ENCODE data around the gene NECTIN1. TPM values are rescaled to one million over a fixed set of nuclear protein-coding genes. Genes with fewer than 3 reads are reported as not detected.

NECTIN1 gene
- total and polyA plus RNA-seq, 2 of the 13 experiments (the other 11 are each of a cell fraction or from before 2014, with no cell fraction given) = 3.9 to 7.3 TPM

GRCh38 chr11:119730789-119731386, 1.9 kb upstream of the NECTIN1 start:
- Histone ChIP-seq H3K4me3 (replicated peaks in 1 of 3; ENCODE audit: insufficient read depth in 1 of 3, low read depth in 2 of 3, low read length in 3 of 3) (no peak overlapping the region), H3K27ac (ENCODE audit: extremely low read length, insufficient read depth, low read length) (no peak overlapping the region), H3K4me2 (ENCODE audit: low read depth, low read length) (no peak overlapping the region), H2AFZ (ENCODE audit: low read length) (no peak overlapping the region), H3K36me3 (replicated peaks in 1 of 2; ENCODE audit: control insufficient read depth in 1 of 2, insufficient read depth in 2 of 2, low read length in 2 of 2) (no peaks in the 10 kb centered on the region), H3K9me3 (ENCODE audit: low read length) (no peaks in the 10 kb centered on the region), H3K79me2 (ENCODE audit: insufficient read depth, low read length) (no peaks in the 10 kb centered on the region), H3K4me1 (ENCODE audit: insufficient read depth, low read length) (peaks cover 22% of the 10 kb centered on the region), H3K27me3 (ENCODE audit: control insufficient read depth in 1 of 2, insufficient read depth in 2 of 2, low read length in 2 of 2) (peaks cover 6 to 38% of the 10 kb centered on the region in 2 experiments; a peak in 4 of 5 replicates), H4K20me1 (ENCODE audit: insufficient read depth, low read length) (no peaks in the 10 kb centered on the region), H3K9ac (ENCODE audit: insufficient read depth, low read depth, low read length) (no peak overlapping the region)
- intact Hi-C loops (cut with micrococcal nuclease; ENCODE audit: unreplicated experiment) = no loop called here
- in situ Hi-C loops (cut with HindIII; ENCODE audit: extremely low pct_ligation_motif_present, low pct_unique_long_range_greater_than_20kb) = no loop called here
- FAIRE-seq = no peak
- ChIA-PET CTCF (ENCODE audit: low intra/inter-chr PET ratio, low total read pairs) (interaction anchor here (2.9 kb wide), 1 partner anchor 64 kb away, joined by 16 read pairs; no protein-coding TSS in a partner anchor), POLR2A (no interaction called here)
- BruUV-seq (replicated peaks) = no TSS peak
- no peak for ATAC-seq
- no peak for DNase-seq (ENCODE audit: low spot score)
- WGBS (ENCODE audit: low lambda C conversion rate) = 36% methylated on average over 5 of the region's 6 CpGs
- no peak for TF ChIP-seq TFDP1 (CRISPR knock-in tag; IDR thresholded peaks at IDR 0.05; ENCODE audit: borderline replicate concordance)
- TF ChIP-seq NFATC3 (CRISPR knock-in tag; IDR thresholded peaks at IDR 0.05) = no peak
- TF ChIP-seq IKZF5 (CRISPR knock-in tag; IDR thresholded peaks at IDR 0.05) = no peak
- no peak for TF ChIP-seq ZNF281 (CRISPR knock-in tag; IDR thresholded peaks at IDR 0.05; ENCODE audit: borderline replicate concordance)
- no peak for TF ChIP-seq JUNB (CRISPR knock-in tag; IDR thresholded peaks at IDR 0.05; ENCODE audit: borderline replicate concordance)
- TF ChIP-seq ZNF33A (CRISPR knock-in tag; IDR thresholded peaks at IDR 0.05; ENCODE audit: borderline replicate concordance) = no peak
- TF ChIP-seq NFKBIZ (CRISPR knock-in tag; IDR thresholded peaks at IDR 0.05) = no peak
- TF ChIP-seq ZNF260 (CRISPR knock-in tag; IDR thresholded peaks at IDR 0.05; ENCODE audit: borderline replicate concordance, low read depth) = no peak
- TF ChIP-seq HMGXB4 (CRISPR knock-in tag; IDR thresholded peaks at IDR 0.05; ENCODE audit: borderline replicate concordance in 1 of 2, low read depth in 1 of 2) = no peak
- no peak for TF ChIP-seq ZNF644 (CRISPR knock-in tag; IDR thresholded peaks at IDR 0.05; ENCODE audit: low read depth)
- no peak for TF ChIP-seq ZNF710 (CRISPR knock-in tag; IDR thresholded peaks at IDR 0.05; ENCODE audit: borderline replicate concordance)
- TF ChIP-seq GATA4 (IDR thresholded peaks at IDR 0.05; ENCODE audit: borderline replicate concordance, low read depth) = no peak
- TF ChIP-seq ZSCAN21 (CRISPR knock-in tag; IDR thresholded peaks at IDR 0.05; ENCODE audit: borderline replicate concordance) = no peak
- TF ChIP-seq ZSCAN25 (CRISPR knock-in tag; IDR thresholded peaks at IDR 0.05) = no peak

All from HepG2 (cell line).